HepG2 (cell line): ENCODE measurements around the gene LAMB2. TPM values are rescaled to one million over a fixed set of nuclear protein-coding genes. Genes with fewer than 3 reads are reported as not detected.
A peak's percentile ranks its signal among the peaks of the same experiment; 100 is the strongest.

Source experiments
- ARHGAP35 ChIP-seq: sonication (generic); formaldehyde crosslinking; IDR thresholded peaks from 2 replicates; pipeline ENCODE4 v1.9.0; 2022; ENCODE audit warnings: mild to moderate bottlenecking, inconsistent platforms, moderate library complexity, missing genetic modification reagents, borderline replicate concordance
- ATF5 ChIP-seq: sonication (generic); formaldehyde crosslinking; IDR thresholded peaks from 2 replicates; pipeline ENCODE4 v1.4.0; 2020; ENCODE audit warnings: mild to moderate bottlenecking, low read depth, missing genetic modification reagents
- CBFB ChIP-seq: sonication (generic); formaldehyde crosslinking; IDR thresholded peaks from 2 replicates; pipeline ENCODE4 v1.4.0; 2020; ENCODE audit warnings: missing genetic modification reagents
- DPF2 ChIP-seq: sonication (generic); formaldehyde crosslinking; IDR thresholded peaks from 2 replicates; pipeline ENCODE4 v1.4.0; 2020; ENCODE audit warnings: mild to moderate bottlenecking, low read depth, missing genetic modification reagents, borderline replicate concordance
- EED ChIP-seq: sonication (generic); formaldehyde crosslinking; IDR thresholded peaks from 2 replicates; pipeline ENCODE4 v1.5.0; 2020; ENCODE audit warnings: mild to moderate bottlenecking, missing genetic modification reagents
- FLYWCH1 ChIP-seq: sonication (generic); formaldehyde crosslinking; IDR thresholded peaks from 2 replicates; pipeline ENCODE4 v1.8.1; 2023; ENCODE audit warnings: mild to moderate bottlenecking, missing genetic modification reagents
- FOXA1 ChIP-seq, 2 experiments: fragments of 450-650 bp in 1 of 2; sonication (generic) in 1 of 2; formaldehyde crosslinking in 1 of 2; IDR thresholded peaks; 2 replicates each; pipeline versions ENCODE4 v1.4.0 to v1.6.1; 2016 to 2020; ENCODE audit warnings: missing genetic modification reagents in 1 of 2
- HDAC1 ChIP-seq: sonication (generic); formaldehyde crosslinking; IDR thresholded peaks from 2 replicates; pipeline ENCODE4 v1.5.1; 2020; ENCODE audit warnings: mild to moderate bottlenecking, missing genetic modification reagents
- HOXA7 ChIP-seq: sonication (generic); formaldehyde crosslinking; IDR thresholded peaks from 2 replicates; pipeline ENCODE4 v1.8.1; 2022; ENCODE audit warnings: mild to moderate bottlenecking, missing genetic modification reagents, moderate library complexity
- JUND ChIP-seq: sonication (generic); formaldehyde crosslinking; IDR thresholded peaks from 2 replicates; pipeline ENCODE4 v1.8.0; 2022; ENCODE audit warnings: mild to moderate bottlenecking, missing genetic modification reagents
- KDM5A ChIP-seq: fragments of 200-600 bp; sonication (generic); IDR thresholded peaks from 2 replicates; pipeline ENCODE4 v1.7.0; 2018; ENCODE audit warnings: antibody characterized with exemption, mild to moderate bottlenecking, low read length, borderline replicate concordance
- NFATC3 ChIP-seq: sonication (generic); formaldehyde crosslinking; IDR thresholded peaks from 2 replicates; pipeline ENCODE4 v1.5.1; 2020; ENCODE audit warnings: mild to moderate bottlenecking, missing genetic modification reagents
- POGZ ChIP-seq: sonication (generic); formaldehyde crosslinking; IDR thresholded peaks from 2 replicates; pipeline ENCODE4 v1.4.0; 2020; ENCODE audit warnings: mild to moderate bottlenecking, missing genetic modification reagents
- POLR2A ChIP-seq, 2 experiments: IDR thresholded peaks; 2 replicates each; pipeline ENCODE4 v1.6.1; 2011; ENCODE audit warnings: low read depth in 2 of 2, low read length in 2 of 2, mild to moderate bottlenecking in 1 of 2, moderate library complexity in 1 of 2; ENCODE audit not compliant: insufficient read depth in 1 of 2
- RARG ChIP-seq: sonication (generic); formaldehyde crosslinking; IDR thresholded peaks from 2 replicates; pipeline ENCODE4 v1.4.0; 2020; ENCODE audit warnings: low read depth, mild to moderate bottlenecking, missing genetic modification reagents
- SATB2 ChIP-seq: sonication (generic); formaldehyde crosslinking; IDR thresholded peaks from 2 replicates; pipeline ENCODE4 v1.5.0; 2020; ENCODE audit warnings: missing genetic modification reagents
- SMAD1 ChIP-seq: sonication (generic); formaldehyde crosslinking; IDR thresholded peaks from 2 replicates; pipeline ENCODE4 v1.4.0; 2020; ENCODE audit warnings: missing genetic modification reagents, low read depth, mild to moderate bottlenecking, borderline replicate concordance
- SMARCC2 ChIP-seq: fragments of 450-650 bp; IDR thresholded peaks from 2 replicates; pipeline ENCODE4 v1.6.1; 2017; ENCODE audit warnings: antibody characterized with exemption, mild to moderate bottlenecking
- SP4 ChIP-seq: sonication (generic); formaldehyde crosslinking; IDR thresholded peaks from 2 replicates; pipeline ENCODE4 v1.8.1; 2023; ENCODE audit warnings: mild to moderate bottlenecking, missing genetic modification reagents
- TCF7L2 ChIP-seq: IDR thresholded peaks from 2 replicates; pipeline ENCODE4 v1.6.1; 2011; ENCODE audit warnings: mild to moderate bottlenecking, low read depth, low read length, moderate library complexity
- TEAD2 ChIP-seq: sonication (generic); formaldehyde crosslinking; IDR thresholded peaks from 2 replicates; pipeline ENCODE4 v1.9.0; 2021; ENCODE audit warnings: missing genetic modification reagents
- YEATS4 ChIP-seq: sonication (generic); formaldehyde crosslinking; IDR thresholded peaks from 2 replicates; pipeline ENCODE4 v1.4.0; 2020; ENCODE audit warnings: missing genetic modification reagents, borderline replicate concordance
- ZKSCAN5 ChIP-seq: sonication (generic); formaldehyde crosslinking; IDR thresholded peaks from 2 replicates; pipeline ENCODE4 v1.5.1; 2020; ENCODE audit warnings: mild to moderate bottlenecking, missing genetic modification reagents
- ZMAT3 ChIP-seq: sonication (generic); formaldehyde crosslinking; conservative IDR thresholded peaks from 2 replicates; pipeline ENCODE4 v1.7.0; 2021; ENCODE audit warnings: missing genetic modification reagents
- ZNF24 ChIP-seq: fragments of 450-650 bp; IDR thresholded peaks from 2 replicates; pipeline ENCODE4 v1.6.1; 2017; ENCODE audit warnings: antibody characterized with exemption, mild to moderate bottlenecking
- ZNF30 ChIP-seq: sonication (generic); formaldehyde crosslinking; IDR thresholded peaks from 2 replicates; pipeline ENCODE4 v1.5.0; 2020; ENCODE audit warnings: mild to moderate bottlenecking, missing genetic modification reagents
- ZNF44 ChIP-seq: sonication (generic); formaldehyde crosslinking; IDR thresholded peaks from 2 replicates; pipeline ENCODE4 v1.5.1; 2020; ENCODE audit warnings: mild to moderate bottlenecking, missing genetic modification reagents
- ZNF496 ChIP-seq: sonication (generic); formaldehyde crosslinking; IDR thresholded peaks from 2 replicates; pipeline ENCODE4 v1.8.1; 2023; ENCODE audit warnings: mild to moderate bottlenecking, moderate library complexity, missing genetic modification reagents; ENCODE audit not compliant: insufficient replicate concordance
- ZNF543 ChIP-seq: sonication (generic); formaldehyde crosslinking; IDR thresholded peaks from 2 replicates; pipeline ENCODE4 v1.4.0; 2020; ENCODE audit warnings: mild to moderate bottlenecking, missing genetic modification reagents
- ZNF713 ChIP-seq: sonication (generic); formaldehyde crosslinking; IDR thresholded peaks from 2 replicates; pipeline ENCODE4 v1.4.0; 2020; ENCODE audit warnings: mild to moderate bottlenecking, missing genetic modification reagents
- polyA plus RNA-seq, 8 experiments: library from polyadenylated mRNA; depleted of rRNA in 3 of 8; stranded (reverse) in 7 of 8; unstranded in 1 of 8; fragments of >200 nt; fragmentation: Illumina TruSeq in 4 of 8; extraction: Trizol in 4 of 8; gene quantifications; 2 replicates each; pipeline versions ENCODE4 v1.2.1 to v1.2.3, GENCODE V29; 2011 to 2016; ENCODE audit warnings: low read depth in 4 of 8, missing spikeins in 1 of 8, mixed read lengths in 1 of 8; ENCODE audit not compliant: insufficient read depth in 1 of 8
- total RNA-seq, 5 experiments: library from RNA; depleted of rRNA; stranded (reverse); fragments of >200 nt; fragmentation: Illumina TruSeq; extraction: Trizol; gene quantifications; 2 replicates each; pipeline ENCODE4 v1.2.3, GENCODE V29; 2016; ENCODE audit warnings: low read depth in 1 of 5
- TF ChIP-seq, protein P1 (sequence below): sonication (generic); formaldehyde crosslinking; IDR thresholded peaks from 2 replicates; pipeline ENCODE4 v1.4.0; 2020; ENCODE audit warnings: missing genetic modification reagents

The LAMB2 gene
- total and polyA plus RNA-seq, 2 of the 13 experiments (the other 11 are each of a cell fraction or from before 2014, with no cell fraction given), result 208 to 443 TPM

DNA sequence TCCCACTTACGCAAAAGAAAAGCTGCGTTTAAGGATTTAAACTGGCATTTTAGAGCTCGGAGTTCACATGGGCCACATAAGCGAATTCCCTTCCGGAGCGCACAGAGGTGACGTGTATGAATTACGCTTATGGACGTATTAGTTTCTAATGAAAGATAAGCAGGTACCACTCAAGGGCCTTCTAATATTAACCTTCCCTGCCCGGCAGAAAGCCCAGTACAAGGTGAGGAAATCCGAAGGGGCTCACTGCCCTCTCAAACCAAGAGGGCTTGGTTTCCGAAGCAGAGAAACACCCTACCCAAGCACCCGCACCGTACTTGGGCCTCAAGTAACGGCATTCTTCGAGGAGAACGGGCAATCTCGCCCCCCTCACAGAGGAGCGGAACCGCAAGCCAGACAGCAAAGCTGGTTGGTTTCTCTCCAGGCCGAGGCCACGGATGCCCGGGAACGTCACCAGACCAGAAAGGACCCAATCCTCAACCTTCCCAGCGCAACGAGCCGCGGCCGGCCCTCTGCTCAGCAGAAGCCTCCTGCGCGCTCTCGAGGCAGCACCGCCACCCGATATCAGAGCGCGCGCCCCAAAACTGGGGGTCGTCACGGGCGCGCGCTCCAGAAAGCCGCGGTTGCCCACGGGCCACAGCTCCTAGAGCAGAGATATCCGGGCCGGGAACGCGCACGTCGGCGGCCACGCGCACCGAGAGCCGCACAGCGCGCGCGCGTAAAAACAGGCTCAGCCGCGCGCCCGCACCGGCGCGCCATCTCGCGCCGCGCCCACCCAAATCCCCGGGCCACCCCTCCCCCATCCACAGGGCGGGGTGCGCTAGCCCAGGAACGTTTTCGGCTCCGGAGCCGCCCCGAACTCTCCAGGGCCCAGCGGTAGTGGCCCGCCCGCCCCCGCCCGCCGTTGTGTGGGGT, 39.7 kb downstream of the LAMB2 start (continued):
- TF ChIP-seq, protein P1, sequence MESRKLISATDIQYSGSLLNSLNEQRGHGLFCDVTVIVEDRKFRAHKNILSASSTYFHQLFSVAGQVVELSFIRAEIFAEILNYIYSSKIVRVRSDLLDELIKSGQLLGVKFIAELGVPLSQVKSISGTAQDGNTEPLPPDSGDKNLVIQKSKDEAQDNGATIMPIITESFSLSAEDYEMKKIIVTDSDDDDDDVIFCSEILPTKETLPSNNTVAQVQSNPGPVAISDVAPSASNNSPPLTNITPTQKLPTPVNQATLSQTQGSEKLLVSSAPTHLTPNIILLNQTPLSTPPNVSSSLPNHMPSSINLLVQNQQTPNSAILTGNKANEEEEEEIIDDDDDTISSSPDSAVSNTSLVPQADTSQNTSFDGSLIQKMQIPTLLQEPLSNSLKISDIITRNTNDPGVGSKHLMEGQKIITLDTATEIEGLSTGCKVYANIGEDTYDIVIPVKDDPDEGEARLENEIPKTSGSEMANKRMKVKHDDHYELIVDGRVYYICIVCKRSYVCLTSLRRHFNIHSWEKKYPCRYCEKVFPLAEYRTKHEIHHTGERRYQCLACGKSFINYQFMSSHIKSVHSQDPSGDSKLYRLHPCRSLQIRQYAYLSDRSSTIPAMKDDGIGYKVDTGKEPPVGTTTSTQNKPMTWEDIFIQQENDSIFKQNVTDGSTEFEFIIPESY, result no peak
- TF ChIP-seq DPF2, result no peak
- peak; percentile 54 for TF ChIP-seq YEATS4 (CRISPR knock-in tag)
- TF ChIP-seq POLR2A (IDR thresholded peaks at IDR 0.05; ENCODE audit: insufficient read depth in 1 of 2, low read depth in 2 of 2, low read length in 2 of 2), result peak in 1 of 2 experiments; percentile 40; a peak in 2 of 4 replicates
- TF ChIP-seq ZKSCAN5 (CRISPR knock-in tag), result no peak
- TF ChIP-seq SMAD1 (CRISPR knock-in tag), result no peak; the same call in 1 of the 2 replicates
- no peak for TF ChIP-seq ZNF496 (CRISPR knock-in tag)
- TF ChIP-seq SP4 (CRISPR knock-in tag), result no peak
- TF ChIP-seq ARHGAP35 (CRISPR knock-in tag), result no peak
- TF ChIP-seq ZNF30 (CRISPR knock-in tag), result no peak
- no peak for TF ChIP-seq FOXA1 (IDR thresholded peaks at IDR 0.05)
- TF ChIP-seq FOXA1 (CRISPR knock-in tag; IDR thresholded peaks at IDR 0.05), result no peak
- no peak for TF ChIP-seq HOXA7 (CRISPR knock-in tag)
- no peak for TF ChIP-seq EED (CRISPR knock-in tag)
- no peak for TF ChIP-seq SATB2
- no peak for TF ChIP-seq ZNF24
- TF ChIP-seq HDAC1 (CRISPR knock-in tag), result no peak; the same call in 1 of the 2 replicates
- TF ChIP-seq ZNF44 (CRISPR knock-in tag), result no peak
- TF ChIP-seq JUND (CRISPR knock-in tag), result no peak
- no peak for TF ChIP-seq CBFB (CRISPR knock-in tag)
- TF ChIP-seq ZNF543, result peak; percentile 21; the same call in 1 of the 2 replicates
- no peak for TF ChIP-seq FLYWCH1
- TF ChIP-seq SMARCC2, result no peak
- TF ChIP-seq ZNF713, result no peak
- no peak for TF ChIP-seq POGZ (CRISPR knock-in tag)
- TF ChIP-seq RARG (CRISPR knock-in tag), result no peak
- no peak for TF ChIP-seq ZMAT3 (CRISPR knock-in tag)
- no peak for TF ChIP-seq NFATC3 (CRISPR knock-in tag)
- no peak for TF ChIP-seq TCF7L2
- TF ChIP-seq ATF5 (CRISPR knock-in tag), result peak; percentile 32; the same call in 1 of the 2 replicates
- no peak for TF ChIP-seq TEAD2 (CRISPR knock-in tag)
- no peak; the same call in 1 of the 2 replicates for TF ChIP-seq KDM5A
